K562 (cell line): ENCODE measurements around the gene GNAI3. TPM values are rescaled to one million over a fixed set of nuclear protein-coding genes. Genes with fewer than 3 reads are reported as not detected.

ENCODE experiments used
- CREBBP ChIP-seq: IDR thresholded peaks from one replicate; pipeline ENCODE4 v1.6.1; 2012; ENCODE audit warnings: low read depth, mild to moderate bottlenecking, control low read depth, inconsistent platforms, low read length
- DEAF1 ChIP-seq: fragments of 450-650 bp; formaldehyde crosslinking; IDR thresholded peaks from 2 replicates; pipeline ENCODE4 v1.4.0; 2020; ENCODE audit warnings: mild to moderate bottlenecking, moderate library complexity
- NEUROD1 ChIP-seq: fragments of 150-350 bp; IDR thresholded peaks from 2 replicates; pipeline ENCODE4 v1.6.1; 2014; ENCODE audit warnings: borderline replicate concordance, low read length, low read depth; ENCODE audit not compliant: partially characterized antibody
- NFIX ChIP-seq: fragments of 250-450 bp; sonication (Bioruptor Pico); IDR thresholded peaks from 2 replicates; pipeline ENCODE4 v1.4.0; 2020; ENCODE audit warnings: low read depth, mild to moderate bottlenecking, moderate library complexity
- NR2C2 ChIP-seq, 2 experiments: fragments of 200-800 bp in 1 of 2; sonication (Bioruptor generic) in 1 of 2; sonication (generic) in 1 of 2; formaldehyde crosslinking in 1 of 2; IDR thresholded peaks; 2 replicates each; pipeline versions ENCODE4 v1.6.1 to v1.8.0; 2016 to 2022; ENCODE audit warnings: mild to moderate bottlenecking in 1 of 2, missing compliant biosample characterization in 1 of 2, missing genetic modification characterization in 1 of 2, missing genetic modification reagents in 1 of 2
- RCOR1 ChIP-seq, 2 experiments: IDR thresholded peaks; 2 replicates each; pipeline ENCODE4 v1.6.1; 2012; ENCODE audit warnings: low read depth in 2 of 2, low read length in 2 of 2, borderline replicate concordance in 1 of 2, improper control_type of control experiment in 1 of 2
- USF1 ChIP-seq: sonication (generic); formaldehyde crosslinking; IDR thresholded peaks from 2 replicates; pipeline ENCODE4 v1.9.0; 2022; ENCODE audit warnings: mild to moderate bottlenecking, missing genetic modification reagents
- ZFX ChIP-seq: sonication (generic); formaldehyde crosslinking; IDR thresholded peaks from 2 replicates; pipeline ENCODE4 v1.8.0; 2022; ENCODE audit warnings: mild to moderate bottlenecking, missing genetic modification reagents, moderate library complexity
- ZNF134 ChIP-seq: fragments of 250-450 bp; sonication (Bioruptor Pico); conservative IDR thresholded peaks from 2 replicates; pipeline ENCODE4 v1.4.0; 2020
- ZNF431 ChIP-seq: sonication (generic); formaldehyde crosslinking; IDR thresholded peaks from 2 replicates; pipeline ENCODE4 v1.8.0; 2022; ENCODE audit warnings: mild to moderate bottlenecking, missing genetic modification reagents
- polyA plus RNA-seq, 8 experiments: library from polyadenylated mRNA; depleted of rRNA in 4 of 8; stranded (reverse) in 5 of 8; unstranded in 3 of 8; fragments of >200 nt; fragmentation: Nextera tagmentation in 2 of 8; fragmentation: Illumina TruSeq in 1 of 8; extraction: Ambion mirVana in 2 of 8; extraction: Trizol in 1 of 8; gene quantifications; 2 replicates each; pipeline versions ENCODE4 v1.2.1 to v1.2.3, GENCODE V29; 2011 to 2014; ENCODE audit warnings: inconsistent platforms in 1 of 8, missing spikeins in 1 of 8
- total RNA-seq, 7 experiments: library from RNA; depleted of rRNA in 6 of 7; stranded (reverse); fragments of >200 nt in 6 of 7; fragmentation: Illumina TruSeq in 2 of 7; extraction: Trizol in 2 of 7; gene quantifications; 2 replicates each; pipeline versions ENCODE4 v1.2.1 to v1.2.3, GENCODE V29; 2011 to 2021; ENCODE audit warnings: low replicate concordance in 1 of 7

Gene GNAI3
- total and polyA plus RNA-seq, 9 of the 15 experiments (the other 6 are each of a cell fraction or from before 2014, with no cell fraction given): 6.3 to 13.2 (median 8.9) TPM

DNA sequence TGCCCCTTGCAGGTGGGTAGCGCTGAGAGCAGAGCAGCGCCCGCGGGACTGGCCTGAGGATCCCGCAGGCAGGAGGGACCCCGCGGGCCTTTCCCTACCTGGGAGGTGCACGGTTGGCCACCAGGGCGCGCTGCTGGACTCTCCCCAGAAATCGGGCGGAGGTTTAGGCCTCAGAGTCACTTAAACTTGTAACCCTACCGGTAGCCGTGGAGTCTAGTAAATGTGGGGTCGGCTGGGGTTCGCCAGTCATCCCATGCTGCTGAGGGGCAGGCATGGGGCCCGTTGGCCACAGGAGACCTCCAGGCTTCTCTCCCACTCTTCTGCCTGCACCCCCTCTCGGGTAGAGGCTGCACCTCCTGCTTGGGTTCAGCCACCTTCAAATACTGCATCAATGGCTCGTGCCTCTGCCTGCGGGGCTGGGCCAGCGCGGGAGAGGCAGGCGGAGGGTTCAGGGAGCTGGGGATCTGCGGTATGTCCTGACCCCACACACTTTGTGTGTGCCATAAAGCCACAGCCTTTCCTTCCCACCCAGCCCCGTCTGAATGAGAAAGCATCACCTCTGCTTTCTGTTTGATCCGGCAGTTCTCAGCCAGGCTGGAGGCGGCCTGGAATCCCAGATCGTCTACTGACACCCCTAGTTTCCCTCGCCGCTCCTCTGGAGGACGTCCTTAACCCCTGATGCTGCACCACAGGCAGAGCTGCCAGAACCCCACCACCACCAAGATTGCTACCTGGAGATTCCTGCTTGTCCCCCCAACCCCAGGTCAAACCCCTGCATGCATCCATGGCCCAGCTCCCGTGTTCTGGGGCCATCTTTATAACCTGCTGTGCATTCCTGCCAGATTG, 95.2 kb downstream of the GNAI3 start (continued):
- TF ChIP-seq NFIX (no peak), ZNF431 (CRISPR knock-in tag) (no peak), CREBBP (no peak), ZFX (CRISPR knock-in tag) (peak; percentile 81), USF1 (CRISPR knock-in tag) (peak; percentile 23; the same call in 1 of the 2 replicates), ZNF134 (CRISPR knock-in tag) (no peak), NR2C2 (CRISPR knock-in tag; IDR thresholded peaks at IDR 0.05) (0 out of 2 replicates have a peak, but pooled peaks have one; percentile 19), NR2C2 (tag; IDR thresholded peaks at IDR 0.05) (no peak), DEAF1 (CRISPR knock-in tag) (peak; percentile 81), RCOR1 (IDR thresholded peaks at IDR 0.05; ENCODE audit: borderline replicate concordance in 1 of 2, low read depth in 2 of 2, low read length in 2 of 2) (peak in 1 of 2 experiments; percentile 80; a peak in 1 of 4 replicates), NEUROD1 (peak; percentile 42)
